GM19395 (cell line): ENCODE results near the gene TP53I13.
A peak's percentile ranks its signal among the peaks of the same experiment; 100 is the strongest.

ENCODE experiments used
- ATAC-seq: cut with Tn5 transposase; IDR thresholded peaks from one replicate; pipeline ENCODE4 v1.9.1; 2021; ENCODE audit warnings: mild to moderate bottlenecking, moderate library complexity; ENCODE audit not compliant: unreplicated experiment

Gene TP53I13

GRCh38 chr17:29614349-29615047, 46.0 kb downstream of the TP53I13 start:
- ATAC-seq: no peak

- no peak for ATAC-seq
These were observed 46.5 kb downstream of the TP53I13 start for GRCh38 chr17:29615048-29615385.

- ATAC-seq: no peak
These were observed 47.2 kb downstream of the TP53I13 start for GRCh38 chr17:29615492-29616299.

- no peak for ATAC-seq
These were observed 48.0 kb downstream of the TP53I13 start for GRCh38 chr17:29616300-29617048.

- peak; percentile 50 for ATAC-seq
These were observed 48.6 kb downstream of the TP53I13 start for GRCh38 chr17:29617125-29617480.

GRCh38 chr17:29617481-29618271, 49.2 kb downstream of the TP53I13 start:
- ATAC-seq: no peak

- ATAC-seq: no peak
These were observed 50.0 kb downstream of the TP53I13 start for GRCh38 chr17:29618272-29619065.

GRCh38 chr17:29619251-29619650, 50.8 kb downstream of the TP53I13 start:
- no peak for ATAC-seq

GRCh38 chr17:29620271-29620670, 51.8 kb downstream of the TP53I13 start:
- ATAC-seq: no peak

- no peak for ATAC-seq
These were observed 52.4 kb downstream of the TP53I13 start for GRCh38 chr17:29620779-29621500.

GRCh38 chr17:29621751-29622194, 53.3 kb downstream of the TP53I13 start:
- ATAC-seq: no peak
